OCI-LY7 (cell line): ENCODE measurements around the gene TECR. TPM values are rescaled to one million over a fixed set of nuclear protein-coding genes. Genes with fewer than 3 reads are reported as not detected.

Source experiments
- BruUV-seq: library from RNA; stranded (reverse); fragments of 400-500 nt; replicated peaks from 2 replicates; lab custom pipeline; 2021; lab: Mats Ljungman, UMichigan
- CTCF ChIA-PET: fragments of 300-600 bp; sonication (Branson Sonifier 250); formaldehyde crosslinking; loops from one replicate; lab custom pipeline; 2022; ENCODE audit warnings: antibody characterized with exemption; ENCODE audit not compliant: unreplicated experiment; lab: Charles Lee
- POLR2A ChIA-PET: fragments of 300-600 bp; sonication (Branson Sonifier 250); formaldehyde crosslinking; loops from one replicate; lab custom pipeline; 2022; ENCODE audit warnings: antibody characterized with exemption; lab: Charles Lee
- DNase-seq: peaks from one replicate; pipeline ENCODE4 v3.0.0-alpha.2; 2015; ENCODE audit warnings: low spot score
- H2AFZ ChIP-seq: fragments of 200-600 bp; sonication (generic), shearing (Covaris generic); 2 replicates; pipeline ENCODE4 v1.6.1; 2014; ENCODE audit warnings: mild to moderate bottlenecking, antibody characterized with exemption, low read length, moderate library complexity
- H3K27ac ChIP-seq: fragments of 200-600 bp; sonication (generic); 2 replicates; pipeline ENCODE4 v1.5.1; 2014; ENCODE audit warnings: mixed run types, low read depth, mild to moderate bottlenecking, moderate library complexity, low read length, inconsistent platforms; ENCODE audit not compliant: poor library complexity, severe bottlenecking
- H3K36me3 ChIP-seq: fragments of 200-600 bp; sonication (generic); 2 replicates; pipeline ENCODE4 v1.6.1; 2014; ENCODE audit warnings: mild to moderate bottlenecking, antibody characterized with exemption, low read length, moderate library complexity, mixed read lengths; ENCODE audit not compliant: insufficient read depth
- H3K4me1 ChIP-seq: fragments of 200-600 bp; sonication (generic); 2 replicates; pipeline ENCODE4 v1.5.1; 2014; ENCODE audit warnings: mild to moderate bottlenecking, low read length; ENCODE audit not compliant: insufficient read depth, poor library complexity, severe bottlenecking
- H3K4me2 ChIP-seq: fragments of 200-600 bp; sonication (generic); 2 replicates; pipeline ENCODE4 v1.6.1; 2014; ENCODE audit warnings: mild to moderate bottlenecking, low read length
- H3K4me3 ChIP-seq: fragments of 200-600 bp; sonication (generic); 2 replicates; pipeline ENCODE4 v1.5.1; 2014; ENCODE audit warnings: mild to moderate bottlenecking, low read depth, low read length; ENCODE audit not compliant: poor library complexity, severe bottlenecking
- H3K79me2 ChIP-seq: fragments of 200-600 bp; sonication (generic); 2 replicates; pipeline ENCODE4 v1.6.1; 2016; ENCODE audit warnings: low read depth, mild to moderate bottlenecking, low read length, moderate library complexity, mixed read lengths; ENCODE audit not compliant: insufficient read depth
- H3K9me2 ChIP-seq: fragments of 200-600 bp; sonication (generic); 2 replicates; pipeline ENCODE4 v1.6.1; 2016; ENCODE audit warnings: mild to moderate bottlenecking, low read length, mixed read lengths; ENCODE audit not compliant: insufficient read depth
- H3K9me3 ChIP-seq: fragments of 200-600 bp; sonication (generic); 2 replicates; pipeline ENCODE4 v1.6.1; 2014; ENCODE audit warnings: mild to moderate bottlenecking, mixed run types, low read length, mixed read lengths
- H4K20me1 ChIP-seq: fragments of 200-600 bp; sonication (generic); 2 replicates; pipeline ENCODE4 v1.6.1; 2014; ENCODE audit warnings: mild to moderate bottlenecking, antibody characterized with exemption, low read length, moderate library complexity, mixed read lengths; ENCODE audit not compliant: insufficient read depth
- CTCF ChIP-seq: fragments of 200-600 bp; sonication (generic); conservative IDR thresholded peaks from 2 replicates; pipeline ENCODE4 v1.5.1; 2014; ENCODE audit warnings: mild to moderate bottlenecking, antibody characterized with exemption, low read length, moderate library complexity, mixed read lengths
- EZH2phosphoT487 ChIP-seq: fragments of 200-600 bp; sonication (generic); IDR thresholded peaks from 2 replicates; pipeline ENCODE4 v1.6.1; 2018; ENCODE audit warnings: low read depth, borderline replicate concordance, mild to moderate bottlenecking, mixed run types, antibody characterized with exemption, low read length, moderate library complexity, mixed read lengths
- intact Hi-C: fragments of 100-400 bp; cut with micrococcal nuclease; formaldehyde crosslinking; loops from one replicate; pipeline ENCODE4 v1.10.0; 2022; ENCODE audit not compliant: unreplicated experiment
- total RNA-seq, 2 experiments: library from RNA; depleted of rRNA in 1 of 2; stranded (reverse); fragments of >200 nt in 1 of 2; shearing (Covaris generic) in 1 of 2; gene quantifications; 2 replicates each; pipeline ENCODE4 v1.2.3, GENCODE V29; 2014 to 2022

The TECR gene
- total RNA-seq, 2 experiments from 2014 or later, result 81.4 to 128 TPM

GRCh38 chr19:14565765-14566711 is 36.6 kb downstream of the TECR start:
- POLR2A ChIA-PET, result no interaction called here
- no peak overlapping the region for H2AFZ ChIP-seq
- peaks cover 4% of the 10 kb centered on the region; the same call in 1 of the 2 replicates for H4K20me1 ChIP-seq
- H3K79me2 ChIP-seq, result peaks cover 14% of the 10 kb centered on the region
- intact Hi-C loops, result no loop called here
- H3K4me3 ChIP-seq, result no peak overlapping the region
- no peak for DNase-seq
- H3K4me2 ChIP-seq, result no peak overlapping the region
- BruUV-seq, result no TSS peak
- CTCF ChIA-PET, result no interaction called here
- H3K27ac ChIP-seq, result no peak overlapping the region
- peaks cover 58% of the 10 kb centered on the region for H3K36me3 ChIP-seq
- TF ChIP-seq EZH2phosphoT487 (no peak), CTCF (no peak)
- no peaks in the 10 kb centered on the region for H3K9me3 ChIP-seq
- H3K4me1 ChIP-seq, result peaks cover 11% of the 10 kb centered on the region
- no peaks in the 10 kb centered on the region for H3K9me2 ChIP-seq

GRCh38 chr19:14566712-14567077 is 37.3 kb downstream of the TECR start:
- Histone ChIP-seq H3K9me3 (no peaks in the 10 kb centered on the region), H3K4me2 (no peak overlapping the region), H3K79me2 (peaks cover 16% of the 10 kb centered on the region), H3K4me3 (no peak overlapping the region), H2AFZ (no peak overlapping the region), H3K27ac (no peak overlapping the region), H4K20me1 (peaks cover 4% of the 10 kb centered on the region; the same call in 1 of the 2 replicates), H3K9me2 (no peaks in the 10 kb centered on the region), H3K4me1 (peaks cover 14% of the 10 kb centered on the region), H3K36me3 (peaks cover 55% of the 10 kb centered on the region)
- TF ChIP-seq CTCF (no peak), EZH2phosphoT487 (no peak)
- no TSS peak for BruUV-seq
- intact Hi-C loops, result no loop called here
- ChIA-PET POLR2A (no interaction called here), CTCF (no interaction called here)
- no peak for DNase-seq

- H3K79me2 ChIP-seq, result peaks cover 16% of the 10 kb centered on the region
- POLR2A ChIA-PET, result no interaction called here
- H3K9me2 ChIP-seq, result no peaks in the 10 kb centered on the region
- no peak overlapping the region for H3K27ac ChIP-seq
- no peak overlapping the region for H3K4me2 ChIP-seq
- TF ChIP-seq CTCF (no peak), EZH2phosphoT487 (no peak)
- no TSS peak for BruUV-seq
- intact Hi-C loops, result no loop called here
- CTCF ChIA-PET, result no interaction called here
- H2AFZ ChIP-seq, result no peak overlapping the region
- H3K9me3 ChIP-seq, result no peaks in the 10 kb centered on the region
- no peak for DNase-seq
- peaks cover 54% of the 10 kb centered on the region for H3K36me3 ChIP-seq
- peaks cover 4% of the 10 kb centered on the region; the same call in 1 of the 2 replicates for H4K20me1 ChIP-seq
- H3K4me3 ChIP-seq, result no peak overlapping the region
- H3K4me1 ChIP-seq, result peaks cover 15% of the 10 kb centered on the region
These were observed 37.7 kb downstream of the TECR start for GRCh38 chr19:14567079-14567478.
